NCI-H526 treated with DMSO at 0.1 percent for 48 hours (cell line): Measurements from ENCODE around the gene CD244.
"Not testable (repeated sequence)": the region's sequence is repeated elsewhere in the genome, so short reads cannot be mapped to it uniquely, and the experiment has no call there.

Experiments
- DNase-seq: peaks from one replicate; lab custom pipeline; 2025; lab: John Stamatoyannopoulos, UW

CD244 gene

GRCh38 chr1:160811147-160811546, 51.5 kb downstream of the CD244 start:
- no peak for DNase-seq

- no peak for DNase-seq
These were observed 52.2 kb downstream of the CD244 start for GRCh38 chr1:160810486-160810885.

GRCh38 chr1:160808289-160808688, 54.4 kb downstream of the CD244 start:
- no peak for DNase-seq

- no peak for DNase-seq
These were observed 54.9 kb downstream of the CD244 start for GRCh38 chr1:160807738-160808137.

GRCh38 chr1:160807247-160807646, 55.4 kb downstream of the CD244 start:
- DNase-seq, result no peak

GRCh38 chr1:160806784-160807183, 55.9 kb downstream of the CD244 start:
- no peak for DNase-seq

- no peak for DNase-seq
These were observed 56.5 kb downstream of the CD244 start for GRCh38 chr1:160806109-160806665.

GRCh38 chr1:160801836-160802580, 60.7 kb downstream of the CD244 start:
- DNase-seq, result no peak

- DNase-seq, result no peak
These were observed 61.9 kb downstream of the CD244 start for GRCh38 chr1:160800645-160801408.

GRCh38 chr1:160800142-160800541, 62.5 kb downstream of the CD244 start:
- no peak for DNase-seq

- DNase-seq, result no peak
These were observed 63.0 kb downstream of the CD244 start for GRCh38 chr1:160799641-160800040.

GRCh38 chr1:160798439-160798838, 64.2 kb downstream of the CD244 start:
- DNase-seq, result no peak

GRCh38 chr1:160797861-160798273, 64.8 kb downstream of the CD244 start:
- no peak for DNase-seq

GRCh38 chr1:160797271-160797709, 65.4 kb downstream of the CD244 start:
- no peak for DNase-seq

- no peak for DNase-seq
These were observed 66.7 kb downstream of the CD244 start, which contains the start of gene LY9 for GRCh38 chr1:160795951-160796383. Gene LY9 (plus strand): TSS chr1:160796174. CDS start chr1:160796188, 14 bp downstream.

GRCh38 chr1:160794376-160794775, 68.3 kb downstream of the CD244 start:
- no peak for DNase-seq

GRCh38 chr1:160789702-160790611, 72.7 kb downstream of the CD244 start:
- DNase-seq, result no peak

- no peak for DNase-seq
These were observed 73.5 kb downstream of the CD244 start for GRCh38 chr1:160789051-160789701.

GRCh38 chr1:160782988-160783765, 79.5 kb downstream of the CD244 start:
- DNase-seq, result not testable (repeated sequence)

GRCh38 chr1:160781914-160782689, 80.6 kb downstream of the CD244 start:
- no peak for DNase-seq
